HG03432 (cell line): ENCODE results near the gene TNS2.

Source experiments
- ATAC-seq: cut with Tn5 transposase; IDR thresholded peaks from one replicate; pipeline ENCODE4 v1.9.1; 2021; ENCODE audit warnings: mild to moderate bottlenecking, moderate library complexity; ENCODE audit not compliant: unreplicated experiment

Gene TNS2

GRCh38 chr12:53055471-53056266, 5.8 kb downstream of the TNS2 start:
- ATAC-seq: no peak

GRCh38 chr12:53056296-53056695, 6.4 kb downstream of the TNS2 start:
- ATAC-seq: no peak

GRCh38 chr12:53056901-53057300, 7.0 kb downstream of the TNS2 start:
- ATAC-seq: no peak

GRCh38 chr12:53057816-53058500, 8.1 kb downstream of the TNS2 start:
- ATAC-seq: no peak

GRCh38 chr12:53058674-53059433, 9.0 kb downstream of the TNS2 start:
- ATAC-seq: no peak

- no peak for ATAC-seq
These were observed 9.7 kb downstream of the TNS2 start for GRCh38 chr12:53059434-53060063.

- ATAC-seq: no peak
These were observed 10.3 kb downstream of the TNS2 start for GRCh38 chr12:53060064-53060720.

- no peak for ATAC-seq
These were observed 10.9 kb downstream of the TNS2 start for GRCh38 chr12:53060721-53061276.

GRCh38 chr12:53061404-53062010, 11.6 kb downstream of the TNS2 start:
- ATAC-seq: no peak

- ATAC-seq: no peak
These were observed 12.4 kb downstream of the TNS2 start for GRCh38 chr12:53062011-53062961.

- ATAC-seq: no peak
These were observed 13.3 kb downstream of the TNS2 start for GRCh38 chr12:53062977-53063707.

GRCh38 chr12:53063708-53064612, 14.1 kb downstream of the TNS2 start:
- no peak for ATAC-seq

- no peak for ATAC-seq
These were observed 15.0 kb downstream of the TNS2 start for GRCh38 chr12:53064613-53065436.

- ATAC-seq: no peak
These were observed 15.6 kb downstream of the TNS2 start for GRCh38 chr12:53065470-53065869.

- no peak for ATAC-seq
These were observed 16.4 kb downstream of the TNS2 start for GRCh38 chr12:53065975-53066931.
